Measurements from ENCODE around the gene FGFR3.
A peak's percentile ranks its signal among the peaks of the same experiment; 100 is the strongest.

Gene FGFR3

GRCh38 chr4:1788254-1788973 is 4.7 kb upstream of the FGFR3 start:
- DNase-seq (ENCODE audit: low read depth in 3 of 3), result no peak

- DNase-seq (ENCODE audit: low read depth in 3 of 3), result no peak
Observed at GRCh38 chr4:1789552-1789951, 3.5 kb upstream of the FGFR3 start.

- DNase-seq (ENCODE audit: low read depth in 3 of 3), result no peak
Observed at GRCh38 chr4:1790005-1790404, 3.1 kb upstream of the FGFR3 start.

GRCh38 chr4:1792158-1792831 is 798 bp upstream of the FGFR3 start:
- DNase-seq (ENCODE audit: low read depth in 3 of 3), result no peak

GRCh38 chr4:1793496-1793840 is 375 bp downstream of the FGFR3 start:
- DNase-seq (ENCODE audit: low read depth in 3 of 3), result peak in 2 of 3 experiments; percentile 14 to 24

GRCh38 chr4:1793940-1794808 is 1.1 kb downstream of the FGFR3 start:
- no peak for DNase-seq (ENCODE audit: low read depth in 3 of 3)

- DNase-seq (ENCODE audit: low read depth in 3 of 3), result no peak
Observed at GRCh38 chr4:1794809-1795298, 1.8 kb downstream of the FGFR3 start.

- DNase-seq (ENCODE audit: low read depth in 3 of 3), result no peak
Observed at GRCh38 chr4:1795299-1796195, 2.5 kb downstream of the FGFR3 start.

GRCh38 chr4:1796486-1797204 is 3.6 kb downstream of the FGFR3 start:
- no peak for DNase-seq (ENCODE audit: low read depth in 3 of 3)

GRCh38 chr4:1797298-1797860 is 4.3 kb downstream of the FGFR3 start:
- DNase-seq (ENCODE audit: low read depth in 3 of 3), result no peak

- no peak for DNase-seq (ENCODE audit: low read depth in 3 of 3)
Observed at GRCh38 chr4:1797861-1798579, 4.9 kb downstream of the FGFR3 start.

- DNase-seq (ENCODE audit: low read depth in 3 of 3), result no peak
Observed at GRCh38 chr4:1798580-1799386, 5.7 kb downstream of the FGFR3 start.

GRCh38 chr4:1799387-1800375 is 6.6 kb downstream of the FGFR3 start:
- no peak for DNase-seq (ENCODE audit: low read depth in 3 of 3)

GRCh38 chr4:1800805-1801204 is 7.7 kb downstream of the FGFR3 start:
- no peak for DNase-seq (ENCODE audit: low read depth in 3 of 3)

GRCh38 chr4:1801286-1801958 is 8.3 kb downstream of the FGFR3 start:
- no peak for DNase-seq (ENCODE audit: low read depth in 3 of 3)

GRCh38 chr4:1802151-1802715 is 9.1 kb downstream of the FGFR3 start:
- no peak for DNase-seq (ENCODE audit: low read depth in 3 of 3)
